Fibroblast of upper back skin (primary cell): ENCODE data around the gene NSD1.
A peak's percentile ranks its signal among the peaks of the same experiment; 100 is the strongest.
"Not testable (repeated sequence)": the region's sequence is repeated elsewhere in the genome, so short reads cannot be mapped to it uniquely, and the experiment has no call there.

Experiments
- DNase-seq: peaks from one replicate; pipeline ENCODE4 v3.0.0-alpha.2; 2013

The NSD1 gene

GRCh38 chr5:177296581-177296980, 163.0 kb downstream of the NSD1 start:
- no peak for DNase-seq

- DNase-seq, result no peak
Measured at GRCh38 chr5:177297922-177298321, 164.3 kb downstream of the NSD1 start.

GRCh38 chr5:177299697-177300096, 166.1 kb downstream of the NSD1 start:
- DNase-seq, result no peak

GRCh38 chr5:177300236-177300880, 166.8 kb downstream of the NSD1 start:
- peak; percentile 70 for DNase-seq

GRCh38 chr5:177300951-177301350, 167.4 kb downstream of the NSD1 start:
- DNase-seq, result no peak

- no peak for DNase-seq
Measured at GRCh38 chr5:177301503-177302165, 168.1 kb downstream of the NSD1 start.

- DNase-seq, result no peak
Measured at GRCh38 chr5:177302354-177303110, 169.0 kb downstream of the NSD1 start.

GRCh38 chr5:177303121-177303924, 169.8 kb downstream of the NSD1 start, which contains the start of the genes PRELID1 and RAB24:
Gene PRELID1, plus strand, starts transcription at chr5:177303799. Its CDS starts 187 bp downstream, at chr5:177303986.
Gene RAB24, minus strand, starts transcription at chr5:177303719. Its CDS starts 431 bp downstream, at chr5:177303288.
- DNase-seq, result peak; percentile 79

- no peak for DNase-seq
Measured at GRCh38 chr5:177303925-177304391, 170.4 kb downstream of the NSD1 start.

GRCh38 chr5:177304392-177305119, 171.0 kb downstream of the NSD1 start:
- DNase-seq, result no peak

GRCh38 chr5:177306103-177306640, 172.6 kb downstream of the NSD1 start:
- not testable (repeated sequence) for DNase-seq

GRCh38 chr5:177306674-177307543, 173.3 kb downstream of the NSD1 start:
- no peak for DNase-seq

GRCh38 chr5:177307544-177308363, 174.2 kb downstream of the NSD1 start:
- no peak for DNase-seq

- DNase-seq, result no peak
Measured at GRCh38 chr5:177308740-177309139, 175.2 kb downstream of the NSD1 start.

- peak; percentile 56 for DNase-seq
Measured at GRCh38 chr5:177309351-177310191, 176.0 kb downstream of the NSD1 start.

GRCh38 chr5:177310332-177310731, 176.8 kb downstream of the NSD1 start:
- no peak for DNase-seq

GRCh38 chr5:177310757-177311391, 177.3 kb downstream of the NSD1 start:
- DNase-seq, result no peak

- DNase-seq, result no peak
Measured at GRCh38 chr5:177311392-177311722, 177.8 kb downstream of the NSD1 start.
